DLD1 (cell line): ENCODE measurements around the gene FLNB.

Experiments used
- in situ Hi-C: cut with HindIII; loops from 2 replicates; pipeline ENCODE4 v1.10.0; 2017; ENCODE audit warnings: low sequenced_read_pairs

Gene FLNB

DNA sequence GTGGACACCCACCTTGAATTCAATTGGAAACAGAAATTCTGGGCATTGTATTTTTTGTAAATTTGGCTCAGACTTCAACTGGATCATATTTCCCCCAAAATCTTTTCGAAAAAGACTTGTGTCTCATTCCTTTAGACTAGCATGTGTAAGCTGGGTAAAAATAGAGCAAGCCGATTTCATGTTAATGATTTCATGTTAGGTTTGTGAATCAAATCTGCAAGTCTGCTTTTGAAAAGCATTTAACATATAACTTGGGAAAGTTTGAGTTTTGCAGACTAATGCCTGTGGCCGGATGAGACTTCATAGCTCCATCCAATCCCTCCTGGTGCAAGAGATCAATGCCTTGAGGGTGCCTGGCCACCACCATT is 64.5 kb downstream of the FLNB start:
- in situ Hi-C loops: no loop called here

DNA sequence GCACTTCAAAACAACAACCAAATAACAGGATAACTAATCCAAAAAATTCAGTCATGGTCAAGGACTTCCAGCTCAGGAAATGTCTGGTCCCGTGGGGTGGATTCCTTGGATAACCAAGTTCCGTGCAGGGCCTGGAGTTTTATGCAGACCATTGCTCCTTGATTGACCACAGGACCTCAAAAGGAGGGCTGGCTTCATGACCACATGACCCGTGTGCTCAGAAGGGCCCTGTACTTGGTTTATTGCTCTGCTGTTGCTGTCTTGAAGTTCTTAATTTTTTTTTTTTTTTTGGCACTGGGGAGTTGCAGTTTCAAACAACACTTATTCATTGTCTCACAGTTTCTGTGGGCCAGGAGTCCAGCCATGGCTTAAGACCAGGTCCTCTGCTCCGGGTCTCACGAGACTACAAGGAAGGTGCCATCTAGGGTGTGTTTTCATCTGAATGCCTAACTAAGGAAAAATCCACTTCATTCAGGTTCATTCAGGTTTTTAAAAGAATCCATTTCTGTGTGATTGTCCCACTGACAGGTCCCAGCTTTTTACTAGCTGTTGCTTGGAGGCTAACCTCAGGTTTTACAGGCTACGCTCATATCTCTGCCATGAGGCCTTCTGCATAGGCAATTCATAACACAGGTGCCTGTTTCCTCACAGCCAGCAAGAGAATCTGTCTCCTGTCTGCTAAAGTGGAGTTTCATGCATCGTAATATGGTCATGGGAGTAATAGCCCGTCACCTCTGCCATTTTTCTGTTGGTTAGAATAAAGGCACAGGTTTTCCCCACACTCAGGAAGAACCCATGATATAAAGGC is 65.3 kb downstream of the FLNB start:
- in situ Hi-C loops: no loop called here

DNA sequence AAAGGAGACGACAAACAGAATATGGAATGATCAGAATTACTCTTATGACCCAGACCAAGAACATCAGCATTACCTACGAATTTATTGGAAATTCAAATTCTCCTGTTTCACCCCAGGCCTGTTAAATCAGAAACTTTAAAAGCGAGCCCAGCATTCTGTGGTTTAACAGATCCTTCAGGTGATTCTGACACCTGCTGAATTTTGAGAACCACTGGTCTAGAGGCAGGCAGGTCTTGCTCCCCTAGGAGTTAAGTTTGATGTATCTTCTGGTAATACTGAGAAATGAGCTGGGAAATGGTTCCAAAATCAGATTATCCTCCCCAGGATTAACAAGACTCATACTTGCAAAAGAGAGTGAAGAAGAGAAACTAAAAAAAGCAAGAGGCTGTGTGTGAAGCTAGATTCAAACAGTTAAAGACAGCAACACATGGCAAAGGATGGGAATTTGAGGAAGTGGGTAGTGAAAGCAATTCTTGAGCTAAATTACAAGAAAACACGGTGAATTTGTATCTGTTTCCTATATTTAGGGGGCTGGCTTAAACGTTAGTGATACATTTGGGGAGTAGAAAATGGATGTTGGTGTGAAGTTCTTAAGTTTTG is 66.0 kb downstream of the FLNB start:
- in situ Hi-C loops: no loop called here

DNA sequence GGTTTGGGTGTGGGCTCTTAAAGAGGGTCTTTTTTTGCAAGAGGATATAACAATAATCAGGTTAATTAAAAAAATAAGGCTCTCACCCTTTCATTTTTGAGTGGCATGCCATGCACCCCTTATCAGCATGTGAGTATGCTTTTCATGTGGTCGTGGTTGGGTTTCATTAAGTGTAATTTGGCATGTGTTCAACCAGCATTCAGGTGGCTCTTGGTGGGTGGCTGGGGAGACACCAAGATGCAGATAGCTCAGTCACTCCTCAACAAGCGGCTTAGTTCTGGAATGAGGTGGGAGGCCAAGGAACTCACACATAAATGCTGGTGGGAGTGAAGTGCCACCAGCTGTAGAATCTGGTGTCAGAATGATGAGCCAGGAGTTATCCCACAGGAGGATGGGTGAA is 66.8 kb downstream of the FLNB start:
- in situ Hi-C loops: no loop called here

DNA sequence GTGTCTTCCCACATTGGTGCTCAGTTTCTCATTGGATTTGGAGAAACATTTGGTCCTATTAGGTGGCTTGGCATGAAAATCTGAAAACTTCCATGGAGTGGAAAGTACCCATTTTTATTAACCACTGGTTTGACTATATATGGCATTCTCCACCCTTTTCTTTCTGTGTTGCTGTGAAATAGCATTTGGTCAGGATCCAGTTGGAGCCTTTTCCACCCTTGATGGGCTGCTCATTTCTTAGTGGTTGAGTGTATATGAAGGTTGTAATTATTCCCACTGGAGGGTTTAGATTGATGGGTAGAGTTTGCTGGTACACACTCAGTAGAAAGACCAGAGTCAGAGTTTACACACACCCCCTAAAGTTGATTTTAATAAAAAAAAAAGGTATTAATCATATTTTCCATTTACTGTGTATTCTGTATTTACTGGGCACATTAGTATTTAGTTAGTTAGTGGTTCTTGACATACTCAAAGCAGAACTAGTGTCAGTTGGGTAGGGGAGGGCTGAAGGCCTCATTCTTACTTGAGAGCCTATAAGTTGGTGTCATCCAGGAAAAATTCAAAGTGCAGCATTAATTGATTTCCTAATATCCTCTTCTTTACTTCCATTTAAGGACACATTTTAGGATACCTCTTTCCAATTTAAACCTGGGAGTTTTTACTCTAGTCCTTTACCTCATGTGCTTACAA is 69.5 kb downstream of the FLNB start:
- in situ Hi-C loops: no loop called here

DNA sequence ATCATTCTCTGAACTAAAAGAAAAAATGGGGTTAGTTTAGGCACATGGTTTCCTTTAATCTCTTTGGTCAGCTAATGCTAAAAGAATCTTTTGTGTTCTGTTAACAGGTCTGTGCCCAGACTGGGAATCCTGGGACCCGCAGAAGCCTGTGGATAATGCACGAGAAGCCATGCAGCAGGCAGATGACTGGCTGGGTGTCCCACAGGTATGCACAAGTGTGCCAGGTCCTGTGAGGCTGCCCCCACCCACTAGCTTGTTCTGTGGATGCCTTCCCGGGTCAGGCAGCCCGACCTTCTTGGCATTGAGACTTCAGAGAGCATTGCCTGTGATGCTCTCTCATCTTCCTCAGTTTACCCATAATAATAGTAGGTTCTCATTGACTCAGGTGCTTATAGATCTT is 70.4 kb downstream of the FLNB start:
- in situ Hi-C loops: no loop called here

DNA sequence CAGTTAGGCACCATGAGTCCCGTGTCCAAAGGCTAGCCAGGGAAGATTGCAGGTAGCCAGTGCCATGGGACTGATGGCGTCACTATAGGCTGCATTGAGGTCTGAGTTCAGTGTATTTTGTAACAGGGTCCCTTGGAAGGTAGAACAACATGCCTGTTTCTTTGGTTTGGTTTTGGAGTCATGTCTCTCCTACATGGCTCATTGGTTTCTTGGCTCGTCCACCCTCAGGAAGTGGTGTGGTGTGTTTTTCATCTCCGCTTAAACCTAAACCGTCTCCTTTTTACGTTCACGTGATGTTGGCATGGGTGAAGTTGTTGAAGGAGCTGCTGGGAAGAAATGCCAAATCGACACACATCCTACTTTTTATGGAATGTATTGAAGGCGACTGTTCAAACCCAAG is 71.6 kb downstream of the FLNB start:
- in situ Hi-C loops: no loop called here

DNA sequence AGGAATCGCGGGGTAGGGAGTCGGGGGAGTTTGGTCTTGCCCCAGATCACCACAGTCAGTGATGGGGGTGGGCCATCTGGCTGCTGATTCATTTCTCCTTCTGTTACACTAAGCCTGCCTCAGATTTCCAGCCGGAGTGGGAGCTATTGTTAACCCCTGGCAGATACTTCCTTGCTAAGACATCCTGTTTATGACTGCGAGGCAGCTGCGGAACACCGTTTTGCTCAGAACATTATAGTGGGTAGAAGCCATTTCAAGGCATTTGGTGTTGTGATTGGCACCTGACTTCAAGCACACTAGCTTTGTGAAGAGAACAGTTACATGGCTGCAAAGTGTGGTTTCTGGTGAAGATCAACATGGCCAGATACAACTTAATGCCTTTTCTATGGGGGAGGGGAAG is 73.8 kb downstream of the FLNB start:
- in situ Hi-C loops: no loop called here

DNA sequence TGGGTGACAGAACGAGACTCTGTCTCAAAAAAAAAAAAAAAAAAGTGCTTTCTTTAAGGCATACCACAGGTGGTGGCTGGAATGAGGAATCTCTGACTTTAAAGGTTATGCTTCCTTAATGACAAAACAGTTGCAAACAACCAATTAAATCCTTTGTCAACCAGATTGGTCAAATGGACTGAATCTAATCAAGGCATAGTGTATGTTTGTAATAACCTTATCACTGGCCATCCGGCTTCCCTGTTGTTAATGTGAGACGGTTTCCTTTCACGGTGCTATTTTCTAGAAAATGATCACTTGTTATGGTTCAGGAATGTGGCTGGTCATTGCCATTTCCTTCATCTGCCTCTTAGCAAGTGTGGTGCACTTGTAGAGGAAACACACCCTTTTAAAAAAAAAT is 75.9 kb downstream of the FLNB start:
- in situ Hi-C loops: no loop called here

DNA sequence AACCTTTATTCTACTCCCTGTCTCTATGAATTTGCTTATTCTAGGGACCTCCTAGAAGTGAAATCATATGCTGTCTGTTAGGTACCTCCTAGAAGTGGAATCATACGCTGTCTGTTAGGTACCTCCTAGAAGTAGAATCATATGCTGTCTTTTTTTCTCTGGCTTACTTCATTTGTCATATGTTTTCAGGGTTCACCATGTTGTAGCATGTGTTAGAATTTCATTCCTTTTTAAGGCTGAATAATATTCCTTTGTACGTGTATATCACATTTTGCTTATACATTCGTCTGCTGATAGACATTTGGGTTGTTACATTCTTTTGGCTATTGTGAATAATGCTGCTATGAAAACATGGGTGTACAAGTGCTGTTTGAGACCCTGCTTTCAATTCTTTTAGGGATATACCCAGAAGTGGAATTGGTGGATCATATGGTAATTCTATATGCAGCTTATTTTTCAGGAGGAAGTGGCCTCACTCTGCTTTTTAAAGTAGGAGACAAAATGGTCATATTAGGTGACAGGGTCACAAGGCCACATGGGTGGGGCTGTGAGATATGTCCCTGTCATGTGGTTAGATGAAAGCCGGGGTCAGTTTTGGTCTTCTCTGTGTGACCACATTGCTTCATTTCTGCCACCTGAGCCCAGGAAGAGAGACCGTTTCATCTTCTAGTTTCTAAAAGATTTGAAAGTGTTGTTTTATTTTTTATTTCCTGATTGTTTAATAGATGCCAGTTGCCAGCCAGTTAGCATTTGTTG is 76.7 kb downstream of the FLNB start:
- in situ Hi-C loops: no loop called here

DNA sequence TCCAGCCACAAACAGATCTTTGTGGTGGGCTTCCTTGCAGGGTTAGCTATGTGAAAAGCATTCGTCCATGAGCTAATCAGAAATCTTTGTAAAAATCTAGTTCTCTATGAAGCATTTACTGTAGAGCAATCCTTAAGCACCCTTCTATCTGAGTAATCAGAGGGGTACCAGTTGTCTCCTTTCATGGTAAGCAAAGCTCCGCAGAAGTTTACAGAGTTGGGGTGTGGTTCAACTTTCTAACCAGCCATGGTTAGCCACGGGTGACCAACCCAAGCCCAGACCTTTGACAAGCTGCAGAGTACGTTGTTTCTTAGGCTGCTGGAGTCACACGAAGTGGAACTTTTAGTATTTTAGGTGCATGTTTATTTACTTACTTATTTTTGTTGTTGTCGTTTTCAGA is 77.4 kb downstream of the FLNB start:
- in situ Hi-C loops: no loop called here

DNA sequence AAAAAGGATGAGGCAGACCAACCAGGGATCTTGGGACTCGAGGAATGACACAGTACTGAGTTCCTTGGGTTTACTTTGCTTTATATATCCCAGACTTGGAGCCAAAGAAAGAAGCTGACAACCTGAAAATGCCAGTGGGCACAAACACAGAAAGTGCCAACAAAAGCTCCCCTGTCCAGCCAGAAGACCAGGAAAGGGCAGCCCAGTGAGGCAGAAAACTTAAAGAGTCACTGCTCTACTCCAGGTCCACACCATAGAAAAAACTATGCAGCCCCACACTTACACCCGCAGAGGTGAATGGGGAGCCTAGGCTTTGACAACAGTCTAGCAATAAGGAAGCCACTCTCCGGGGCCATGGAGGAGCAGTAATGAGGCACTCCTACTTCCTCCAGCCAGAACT is 80.3 kb downstream of the FLNB start:
- in situ Hi-C loops: no loop called here

DNA sequence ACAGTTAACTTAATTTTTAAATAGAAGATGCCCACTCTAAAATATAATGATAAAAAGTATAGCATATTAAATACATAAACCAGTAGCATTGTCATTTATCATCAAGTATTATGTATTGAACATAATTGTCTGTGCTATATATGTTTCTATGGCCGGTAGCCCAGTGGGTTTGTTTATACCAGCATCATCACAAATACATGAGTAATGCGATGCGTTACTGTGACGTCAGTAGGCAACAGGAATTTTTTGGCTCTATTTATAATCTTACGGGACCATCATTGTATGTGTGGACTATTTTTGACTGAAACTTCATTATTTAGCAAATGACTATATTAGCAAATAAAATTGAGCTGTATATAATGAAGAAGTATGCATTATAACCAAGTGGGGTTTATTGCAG is 82.1 kb downstream of the FLNB start:
- in situ Hi-C loops: loop anchor here (5.0 kb wide), 1 partner anchor 43 kb away; no protein-coding TSS in a partner anchor

DNA sequence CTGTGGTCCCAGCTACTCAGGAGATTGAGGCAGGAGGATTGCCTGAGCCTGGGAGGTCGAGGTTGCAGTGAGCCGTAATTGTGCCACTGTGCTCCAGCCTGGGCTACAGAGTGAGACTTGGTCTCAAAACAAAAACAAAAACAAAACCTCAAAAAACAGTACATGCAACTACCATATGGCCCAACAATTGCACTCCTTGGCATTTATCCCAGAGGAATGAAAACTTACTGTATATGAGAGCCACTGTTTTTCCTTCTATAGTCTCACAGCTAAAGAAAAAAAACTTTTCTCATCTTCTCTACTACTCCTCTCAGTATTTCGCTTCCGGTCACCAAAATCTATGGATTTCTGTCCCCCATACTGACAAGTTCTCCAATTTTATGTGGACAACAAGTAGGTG is 84.3 kb downstream of the FLNB start:
- in situ Hi-C loops: loop anchor here (5.0 kb wide), 1 partner anchor 45 kb away; no protein-coding TSS in a partner anchor

DNA sequence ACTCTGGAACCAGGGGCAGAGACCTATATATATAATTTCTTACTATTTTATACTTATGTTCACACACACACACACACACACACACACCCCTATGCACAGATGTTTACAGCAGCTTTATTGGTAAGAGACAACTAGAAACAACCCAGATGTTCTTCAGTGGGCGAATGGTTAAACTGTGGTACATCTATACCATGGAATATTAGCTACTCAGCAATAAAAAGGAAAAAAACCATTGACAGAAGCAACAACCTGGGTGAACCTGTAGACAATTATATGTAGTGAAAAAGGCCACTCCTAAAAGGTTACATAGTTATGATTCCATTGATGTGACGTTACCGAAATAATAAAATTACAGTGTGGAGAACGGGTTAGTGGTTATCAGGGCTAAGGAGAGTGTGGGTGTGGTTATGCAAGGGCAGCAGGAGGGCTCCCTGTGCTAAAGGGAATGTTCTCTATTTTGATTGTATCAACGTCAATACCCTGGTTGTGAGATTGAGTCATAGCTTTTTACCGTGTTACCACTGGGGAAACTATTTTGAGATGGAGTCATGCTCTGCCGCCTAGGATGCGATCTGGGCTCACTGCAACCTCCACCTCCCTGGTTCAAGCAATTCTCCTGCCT is 85.5 kb downstream of the FLNB start:
- in situ Hi-C loops: loop anchor here (5.0 kb wide), 1 partner anchor 46 kb away; no protein-coding TSS in a partner anchor

DNA sequence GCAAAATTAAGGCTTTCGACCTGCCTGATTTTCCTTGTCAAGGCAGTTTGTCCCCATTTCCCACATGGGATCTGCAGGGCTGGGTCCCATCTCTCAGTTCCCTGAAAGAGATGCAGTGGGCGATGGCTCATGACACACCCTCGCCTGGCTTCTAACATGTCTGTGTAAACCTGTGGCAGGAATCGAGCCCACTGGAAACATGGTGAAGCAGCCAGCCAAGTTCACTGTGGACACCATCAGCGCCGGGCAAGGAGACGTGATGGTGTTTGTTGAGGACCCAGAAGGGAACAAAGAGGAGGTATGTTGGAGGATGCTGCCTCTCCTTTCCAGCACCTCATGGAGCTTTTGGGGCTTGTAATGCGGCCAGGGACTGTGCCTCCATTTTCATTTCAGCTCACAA is 86.4 kb downstream of the FLNB start:
- in situ Hi-C loops: loop anchor here (5.0 kb wide), 1 partner anchor 47 kb away; no protein-coding TSS in a partner anchor

DNA sequence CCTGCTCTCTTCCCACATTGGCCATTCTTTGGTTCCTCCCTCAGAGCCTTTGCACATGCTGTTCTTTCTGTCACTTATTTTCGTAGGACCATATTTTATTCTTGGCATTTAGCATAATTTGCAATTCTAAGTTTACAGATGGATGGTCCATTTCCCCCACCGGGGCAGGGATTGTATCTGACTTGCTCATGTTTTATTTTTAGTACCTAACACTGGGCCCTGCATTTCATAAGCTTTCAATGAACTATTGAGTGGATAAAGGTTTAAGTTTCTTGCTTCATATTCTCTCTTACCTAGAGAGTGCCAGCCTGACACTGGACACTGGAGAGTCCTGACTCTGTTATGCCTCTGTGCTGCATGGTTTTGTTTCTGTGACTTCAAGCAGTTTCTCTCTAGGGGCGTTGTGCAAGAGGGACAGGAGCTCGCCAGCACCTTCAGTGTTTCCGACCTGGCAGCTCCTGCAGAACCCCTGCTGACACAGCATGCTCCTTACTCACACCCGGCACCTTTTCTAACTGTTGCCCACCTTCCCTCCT is 87.4 kb downstream of the FLNB start:
- in situ Hi-C loops: no loop called here

DNA sequence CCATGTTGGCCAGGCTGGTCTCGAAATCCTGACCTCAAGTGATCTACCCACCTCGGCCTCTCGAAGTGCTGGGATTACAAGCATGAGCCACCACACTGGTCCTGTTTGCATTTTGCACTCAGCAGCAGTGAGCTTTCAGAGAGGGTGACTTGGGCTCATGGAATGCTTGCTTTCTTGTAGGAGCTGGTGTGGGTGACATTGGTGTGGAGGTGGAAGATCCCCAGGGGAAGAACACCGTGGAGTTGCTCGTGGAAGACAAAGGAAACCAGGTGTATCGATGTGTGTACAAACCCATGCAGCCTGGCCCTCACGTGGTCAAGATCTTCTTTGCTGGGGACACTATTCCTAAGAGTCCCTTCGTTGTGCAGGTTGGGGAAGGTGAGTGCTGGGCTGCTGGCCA is 90.3 kb downstream of the FLNB start:
- in situ Hi-C loops: no loop called here

DNA sequence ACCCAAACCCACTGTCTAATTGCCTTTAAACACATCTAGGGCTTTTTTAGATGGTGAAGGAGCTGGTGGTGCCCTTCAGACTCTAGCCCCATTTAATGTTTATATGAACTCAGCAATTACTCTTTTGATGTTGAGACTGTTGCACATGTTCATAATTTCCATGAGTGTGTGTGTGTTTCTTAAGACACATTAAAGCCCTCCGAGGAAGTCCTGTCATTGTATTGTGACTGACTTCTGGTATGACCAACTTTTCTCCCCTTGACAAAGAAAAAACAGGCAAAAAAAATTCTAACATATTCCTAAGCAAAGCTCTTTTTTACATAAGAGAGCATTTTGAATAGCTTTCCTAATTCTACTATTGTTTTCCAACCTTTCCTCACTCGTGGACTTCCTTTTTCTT is 91.6 kb downstream of the FLNB start:
- in situ Hi-C loops: no loop called here
